Right hindlimb (tissue), 1 donor: ENCODE measurements around the gene FAT1.

ENCODE experiments used
- DNase-seq: peaks from one replicate; pipeline ENCODE4 v3.0.0-alpha.2; 2018

FAT1 gene

GRCh38 chr4:186724058-186724863, 605 bp upstream of the FAT1 start:
- DNase-seq, result peak; percentile 73

GRCh38 chr4:186722796-186723291, 812 bp downstream of the FAT1 start:
- DNase-seq, result no peak

DNA sequence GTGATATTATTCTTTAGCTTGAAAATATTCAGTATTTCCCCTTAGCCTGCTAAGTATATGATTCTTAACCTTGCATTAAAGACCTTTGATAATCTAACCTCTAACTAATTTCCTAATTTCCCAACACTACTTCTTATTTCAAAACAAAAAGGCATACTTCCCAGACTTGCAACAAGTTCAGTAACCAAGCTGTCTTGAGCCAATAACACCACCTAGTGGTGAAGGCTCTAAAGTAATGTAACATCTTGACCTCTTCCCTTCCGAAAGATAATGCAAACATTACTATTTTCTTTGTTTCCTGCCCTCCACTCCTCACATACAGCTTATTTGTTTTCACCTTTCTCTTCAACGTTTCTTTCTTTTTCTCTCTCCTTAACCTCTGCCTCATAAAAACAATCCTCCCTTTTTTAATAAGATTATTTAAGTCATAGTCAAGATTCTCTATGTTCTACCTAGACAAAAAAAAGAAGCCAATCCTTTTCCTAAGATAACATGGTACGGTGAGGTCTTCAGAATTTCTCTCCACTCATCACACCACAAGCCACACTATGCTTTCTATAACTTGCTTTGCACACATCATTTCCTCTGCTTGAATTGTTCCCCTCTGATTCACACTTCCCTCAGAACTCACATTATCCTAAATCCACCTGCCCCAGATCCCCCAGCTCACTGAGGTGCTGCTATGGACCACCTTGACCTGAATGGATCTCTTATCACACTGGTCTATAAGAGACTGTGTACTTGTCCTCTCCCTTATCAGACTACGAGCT, 3.5 kb downstream of the FAT1 start:
- DNase-seq, result no peak

GRCh38 chr4:186717556-186717955, 6.1 kb downstream of the FAT1 start:
- DNase-seq, result no peak

DNA sequence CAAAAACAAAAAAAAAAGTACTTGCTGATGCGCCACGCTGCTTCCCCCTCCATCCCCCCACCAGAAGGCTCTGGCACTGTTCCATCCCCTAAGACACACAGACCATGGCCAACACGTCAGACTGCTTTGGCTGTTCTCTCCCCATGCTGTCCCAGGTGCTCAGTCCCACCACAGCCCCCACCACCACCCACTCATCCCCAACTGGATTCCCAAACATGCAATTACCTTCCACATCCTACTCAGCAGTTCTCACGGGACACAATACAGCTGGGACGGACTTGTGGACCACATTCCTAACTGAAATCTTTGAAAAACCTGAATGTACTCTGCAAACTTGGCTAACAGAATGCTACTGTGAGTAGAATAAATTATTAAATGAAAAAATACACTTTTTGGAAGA, 8.6 kb downstream of the FAT1 start:
- no peak for DNase-seq

GRCh38 chr4:186714006-186714675, 9.5 kb downstream of the FAT1 start:
- DNase-seq, result no peak

GRCh38 chr4:186712690-186713089, 11.0 kb downstream of the FAT1 start:
- DNase-seq, result no peak

DNA sequence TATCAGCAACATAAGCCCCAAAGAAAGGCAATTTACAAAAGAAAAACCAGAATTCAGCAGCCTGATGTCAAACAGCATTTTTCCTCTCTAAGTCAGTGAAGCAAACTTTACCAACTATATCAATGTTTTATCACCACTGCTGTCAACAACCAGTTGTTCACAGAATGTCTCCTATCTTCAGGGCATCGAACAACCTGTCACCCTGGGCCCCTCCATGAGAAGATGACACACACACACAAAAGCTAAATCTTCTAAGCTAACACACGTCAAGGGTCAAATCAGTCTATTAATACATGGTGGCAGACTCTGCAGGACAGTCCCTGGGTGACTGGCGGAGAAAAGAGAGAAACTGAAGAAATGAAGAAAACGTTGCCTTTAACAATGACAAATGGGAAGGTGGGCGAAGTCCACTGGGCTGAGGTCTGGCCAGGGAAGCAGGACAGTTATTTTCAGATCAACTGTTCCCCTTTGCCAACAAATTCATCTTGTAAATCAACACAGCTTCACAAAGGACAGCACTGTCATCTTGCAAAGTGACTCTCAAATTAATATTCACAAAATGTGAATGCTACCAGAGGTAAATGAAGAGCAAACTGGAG, 13.0 kb downstream of the FAT1 start:
- DNase-seq, result no peak

GRCh38 chr4:186709517-186709916, 14.1 kb downstream of the FAT1 start:
- DNase-seq, result no peak

DNA sequence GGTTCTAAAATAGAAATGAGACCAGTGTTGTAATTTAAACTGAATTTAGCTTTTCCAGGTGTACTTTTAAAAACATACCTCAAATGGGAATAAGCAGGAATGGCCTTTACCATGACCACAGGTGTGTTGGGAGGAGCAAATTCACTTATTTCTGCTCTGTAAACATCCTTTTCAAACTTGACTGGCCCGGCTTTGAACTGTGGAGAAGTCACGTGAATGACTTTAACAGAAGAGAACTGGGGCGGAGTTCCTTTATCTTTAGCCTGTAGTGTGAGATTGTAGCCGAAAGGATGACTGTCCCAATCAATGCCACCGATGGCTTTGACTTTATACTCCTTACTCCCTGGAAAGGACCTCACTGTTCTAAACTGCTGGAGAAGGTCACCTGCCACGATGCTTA, 15.1 kb downstream of the FAT1 start:
- no peak for DNase-seq

DNA sequence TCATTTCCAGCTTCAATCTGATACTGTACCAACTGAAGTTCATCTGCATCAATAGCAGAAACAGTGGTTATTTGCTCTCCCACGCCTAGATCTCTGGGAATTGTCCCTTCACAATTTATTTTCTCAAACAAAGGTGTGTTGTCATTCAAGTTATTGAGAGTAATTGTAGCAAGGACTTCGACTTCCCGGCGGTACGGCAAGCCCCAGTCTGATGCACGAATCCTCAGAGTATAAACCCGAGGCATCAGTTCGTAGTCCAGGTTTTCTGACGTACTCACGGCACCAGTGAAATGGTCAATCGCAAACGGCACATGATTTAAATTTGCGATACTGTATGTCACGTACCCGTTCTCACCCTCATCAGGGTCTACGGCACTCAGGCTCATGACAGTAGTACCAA, 15.7 kb downstream of the FAT1 start:
- no peak for DNase-seq

DNA sequence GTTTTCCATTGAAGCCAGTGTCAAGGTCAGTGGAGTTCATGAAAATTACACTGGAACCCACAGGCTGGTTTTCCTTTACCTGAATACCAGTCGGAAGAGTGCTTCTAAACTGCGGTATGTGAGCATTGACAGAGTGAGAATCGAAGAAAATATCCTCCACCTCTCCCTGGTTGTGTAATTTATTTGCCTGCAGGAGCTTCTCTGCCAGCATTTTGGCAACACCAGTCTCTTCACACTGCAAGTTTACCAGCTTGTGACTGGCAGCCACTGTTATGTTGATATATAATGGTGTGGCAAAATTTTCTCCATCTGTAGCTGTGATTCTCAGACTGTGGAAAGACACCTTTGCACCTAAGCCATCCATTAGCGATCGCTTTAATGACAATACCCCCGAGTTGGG, 16.1 kb downstream of the FAT1 start:
- no peak for DNase-seq

DNA sequence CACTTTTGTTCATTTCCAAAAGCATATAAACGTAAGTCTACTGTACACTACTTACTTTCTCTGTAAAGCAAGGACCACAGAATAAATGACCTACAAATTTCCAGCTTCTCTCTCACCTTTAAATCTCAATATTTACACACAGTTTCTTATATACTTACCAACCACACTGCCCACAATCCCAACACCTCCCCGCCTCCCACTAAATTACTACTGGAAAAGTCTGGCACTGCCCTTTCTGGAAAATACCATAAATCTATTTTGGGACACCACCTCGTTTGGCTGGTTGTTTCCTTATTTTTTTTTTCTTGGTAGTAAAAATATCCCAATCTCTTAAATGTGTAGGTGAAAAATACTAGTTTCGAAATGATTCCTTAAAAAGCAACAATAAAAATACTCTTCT, 19.6 kb downstream of the FAT1 start:
- DNase-seq, result no peak

DNA sequence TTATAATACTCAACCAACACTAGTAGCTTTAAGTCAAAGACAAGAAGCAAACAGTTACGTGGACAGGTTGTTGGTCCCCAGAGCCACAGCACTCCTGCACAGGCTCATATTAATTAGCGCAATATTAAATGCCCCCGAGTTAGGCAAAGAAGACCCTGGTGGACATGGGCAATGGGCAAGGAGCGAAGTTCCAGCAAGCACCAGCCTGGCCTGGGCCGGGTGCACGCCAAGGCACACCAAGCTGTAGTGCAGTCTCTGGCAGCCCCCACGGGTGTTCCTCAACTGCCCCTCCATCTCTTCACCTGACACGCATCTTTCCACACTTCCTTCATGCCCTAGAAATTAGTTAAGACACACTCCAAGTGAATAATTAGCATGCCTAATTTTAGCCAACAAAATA, 20.1 kb downstream of the FAT1 start:
- DNase-seq, result no peak

- no peak for DNase-seq
These were observed 20.7 kb downstream of the FAT1 start for GRCh38 chr4:186702940-186703339.

- DNase-seq, result no peak
These were observed 21.4 kb downstream of the FAT1 start for GRCh38 chr4:186702297-186702696.

DNA sequence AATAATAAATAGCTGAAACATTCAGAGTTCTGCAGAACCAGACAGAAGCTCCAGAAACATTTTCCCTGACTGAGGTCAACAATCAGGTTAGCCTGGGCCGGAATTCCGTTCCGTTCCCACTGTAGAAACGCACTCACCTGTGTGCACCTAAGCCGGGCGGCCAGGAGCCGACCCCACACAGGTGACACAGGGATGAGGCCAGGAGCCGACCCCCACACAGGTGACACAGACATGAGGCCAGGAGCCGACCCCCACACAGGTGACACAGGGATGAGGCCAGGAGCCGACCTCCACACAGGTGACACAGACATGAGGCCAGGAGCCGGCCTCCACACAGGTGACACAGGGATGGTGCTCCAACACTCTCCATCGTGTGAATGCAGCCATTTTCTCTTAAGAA, 21.9 kb downstream of the FAT1 start:
- DNase-seq, result no peak

- peak; percentile 81 for DNase-seq
These were observed 22.4 kb downstream of the FAT1 start for GRCh38 chr4:186701273-186701672.

DNA sequence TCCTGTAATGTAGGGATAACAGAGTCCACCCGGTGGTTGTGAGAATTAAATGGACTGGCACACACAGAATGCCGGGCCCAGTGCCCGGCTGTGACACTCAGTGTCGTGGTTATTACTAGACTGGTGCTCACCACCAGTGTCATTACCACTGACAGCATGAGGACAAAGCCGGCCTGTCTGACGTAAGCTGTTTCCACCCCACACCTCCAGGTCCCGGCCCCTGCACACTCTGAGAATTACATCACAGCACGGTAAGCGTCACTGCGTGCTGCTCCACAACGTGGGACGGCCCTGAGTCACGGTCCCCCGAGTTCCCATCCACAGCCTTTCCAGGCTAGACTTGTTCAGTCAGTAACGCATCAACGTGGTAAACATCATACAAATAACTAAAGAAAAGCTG, 22.9 kb downstream of the FAT1 start:
- DNase-seq, result peak; percentile 48

DNA sequence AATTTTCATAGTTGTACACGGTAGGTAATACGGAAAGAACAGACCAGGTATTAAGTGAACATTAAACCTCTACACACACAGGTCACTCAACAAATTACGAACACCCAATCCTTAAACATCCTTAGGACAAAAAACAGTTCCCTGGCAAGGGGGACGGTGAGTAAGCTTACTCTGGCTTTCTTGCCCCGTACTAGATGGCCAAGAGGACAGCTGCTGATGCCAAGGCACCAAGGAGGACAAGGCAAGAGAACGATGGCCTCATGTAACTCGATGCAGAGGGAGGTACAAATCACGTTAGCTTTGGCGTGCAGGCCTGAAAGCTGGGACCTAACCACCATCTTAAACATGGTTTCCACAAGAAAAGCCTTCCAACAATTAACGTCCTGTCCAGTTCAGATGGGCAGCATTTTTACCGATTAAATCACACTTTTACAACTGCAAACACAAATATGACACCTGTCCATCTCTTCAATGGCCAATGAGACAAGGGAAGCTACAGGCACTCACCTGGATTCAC, 23.7 kb downstream of the FAT1 start:
- DNase-seq, result no peak

GRCh38 chr4:186699298-186699697, 24.4 kb downstream of the FAT1 start:
- no peak for DNase-seq

- DNase-seq, result no peak
These were observed 25.1 kb downstream of the FAT1 start for GRCh38 chr4:186698525-186698924.

DNA sequence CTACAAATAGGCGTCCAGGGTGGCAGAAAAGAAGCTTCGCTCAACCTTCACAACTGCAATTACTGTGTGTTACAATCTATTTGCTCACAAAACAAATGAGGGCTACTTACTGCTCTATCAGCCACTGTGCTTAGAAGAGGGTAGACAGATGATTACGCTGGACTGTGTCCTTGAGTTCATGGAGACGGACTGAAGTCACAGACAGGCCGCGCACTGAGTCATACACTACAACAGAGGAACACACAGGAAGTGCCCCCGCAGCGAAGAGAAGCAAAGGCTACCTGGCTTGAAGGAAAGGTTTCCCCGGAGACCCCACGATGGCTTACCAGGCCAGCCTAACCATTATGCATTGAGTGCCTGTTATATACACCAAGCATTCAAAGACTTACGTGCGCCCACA, 25.6 kb downstream of the FAT1 start:
- no peak for DNase-seq
